Measurements from ENCODE around the gene DHX57. TPM values are rescaled to one million over a fixed set of nuclear protein-coding genes. Genes with fewer than 3 reads are reported as not detected.
A peak's percentile ranks its signal among the peaks of the same experiment; 100 is the strongest.

The DHX57 gene
- total and polyA plus RNA-seq, 7 donors = 1.6 to 17.3 (median 11.3) TPM

DNA sequence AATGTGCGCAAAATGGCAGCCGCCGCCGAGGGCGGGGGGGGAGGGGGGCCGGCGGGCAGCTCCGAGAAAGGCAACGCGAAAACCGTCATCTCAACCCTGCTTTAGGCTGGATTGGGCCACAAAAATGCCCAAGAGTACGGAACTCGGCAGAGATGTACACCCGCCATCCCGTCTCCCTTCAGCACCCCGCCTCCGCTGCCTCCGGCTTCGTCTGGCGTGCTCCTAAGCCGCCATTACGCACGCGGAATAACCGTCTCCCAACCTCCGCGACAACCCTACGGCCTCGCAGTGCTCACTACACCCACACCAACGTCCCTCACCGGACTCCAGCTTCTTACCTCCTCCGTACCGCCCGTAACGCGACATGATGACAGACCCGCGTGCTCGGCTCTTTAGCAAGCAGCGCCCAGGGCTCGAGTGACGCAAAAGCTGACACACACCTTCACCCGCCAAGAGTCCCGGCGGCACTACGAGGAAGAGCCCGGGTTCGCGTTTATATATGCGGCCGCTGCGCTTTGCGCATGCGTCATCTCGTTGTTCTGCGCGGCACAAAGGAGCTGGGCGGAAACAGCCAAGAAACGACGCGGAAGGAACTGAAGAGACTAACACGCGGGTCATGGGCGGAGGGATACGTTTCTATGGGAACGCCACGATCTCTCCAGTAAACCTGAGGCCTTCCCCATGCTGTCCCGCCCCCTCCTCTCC, 124.7 kb downstream of the DHX57 start, which contains the start of gene SRSF7:
Gene SRSF7, minus strand, starts transcription at position 471 of the 705 bp plus-strand sequence. Its CDS starts 105 bp downstream, at position 366.
- Histone ChIP-seq H3K4me3 (peak within 1 kb of the TSS; percentile 69 to 97 (median 84)), H3K27me3 (no peaks in the 10 kb centered on the region), H3K4me1 (peaks cover 0 to 45% (median 41%) of the 10 kb centered on the region in 4 donors), H3K27ac (peak within 1 kb of the TSS; percentile 92 to 99 (median 97)), H3K9me3 (no peaks in the 10 kb centered on the region), H3K36me3 (peaks cover 29 to 37% (median 31%) of the 10 kb centered on the region in 4 donors)
- TF ChIP-seq EP300 (IDR thresholded peaks at IDR 0.05) (peak in 1 of 4 donors; percentile 26), POLR2A (IDR thresholded peaks at IDR 0.05) (peak; percentile 100), POLR2AphosphoS5 (IDR thresholded peaks at IDR 0.05) (peak; percentile 100)
- TF ChIP-seq, protein P1, sequence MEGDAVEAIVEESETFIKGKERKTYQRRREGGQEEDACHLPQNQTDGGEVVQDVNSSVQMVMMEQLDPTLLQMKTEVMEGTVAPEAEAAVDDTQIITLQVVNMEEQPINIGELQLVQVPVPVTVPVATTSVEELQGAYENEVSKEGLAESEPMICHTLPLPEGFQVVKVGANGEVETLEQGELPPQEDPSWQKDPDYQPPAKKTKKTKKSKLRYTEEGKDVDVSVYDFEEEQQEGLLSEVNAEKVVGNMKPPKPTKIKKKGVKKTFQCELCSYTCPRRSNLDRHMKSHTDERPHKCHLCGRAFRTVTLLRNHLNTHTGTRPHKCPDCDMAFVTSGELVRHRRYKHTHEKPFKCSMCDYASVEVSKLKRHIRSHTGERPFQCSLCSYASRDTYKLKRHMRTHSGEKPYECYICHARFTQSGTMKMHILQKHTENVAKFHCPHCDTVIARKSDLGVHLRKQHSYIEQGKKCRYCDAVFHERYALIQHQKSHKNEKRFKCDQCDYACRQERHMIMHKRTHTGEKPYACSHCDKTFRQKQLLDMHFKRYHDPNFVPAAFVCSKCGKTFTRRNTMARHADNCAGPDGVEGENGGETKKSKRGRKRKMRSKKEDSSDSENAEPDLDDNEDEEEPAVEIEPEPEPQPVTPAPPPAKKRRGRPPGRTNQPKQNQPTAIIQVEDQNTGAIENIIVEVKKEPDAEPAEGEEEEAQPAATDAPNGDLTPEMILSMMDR (IDR thresholded peaks at IDR 0.05) = no peak
- intact Hi-C loops (cut with DNase I) = loop anchor here (2.0 kb wide), 2 partner anchors 28 to 148 kb away; partner anchors contain the start of genes GEMIN6 and HNRNPLL
- 0% methylated on average over 68 of the region's 68 CpGs for WGBS, 2 donors
- peak; percentile 99 for DNase-seq

DNA sequence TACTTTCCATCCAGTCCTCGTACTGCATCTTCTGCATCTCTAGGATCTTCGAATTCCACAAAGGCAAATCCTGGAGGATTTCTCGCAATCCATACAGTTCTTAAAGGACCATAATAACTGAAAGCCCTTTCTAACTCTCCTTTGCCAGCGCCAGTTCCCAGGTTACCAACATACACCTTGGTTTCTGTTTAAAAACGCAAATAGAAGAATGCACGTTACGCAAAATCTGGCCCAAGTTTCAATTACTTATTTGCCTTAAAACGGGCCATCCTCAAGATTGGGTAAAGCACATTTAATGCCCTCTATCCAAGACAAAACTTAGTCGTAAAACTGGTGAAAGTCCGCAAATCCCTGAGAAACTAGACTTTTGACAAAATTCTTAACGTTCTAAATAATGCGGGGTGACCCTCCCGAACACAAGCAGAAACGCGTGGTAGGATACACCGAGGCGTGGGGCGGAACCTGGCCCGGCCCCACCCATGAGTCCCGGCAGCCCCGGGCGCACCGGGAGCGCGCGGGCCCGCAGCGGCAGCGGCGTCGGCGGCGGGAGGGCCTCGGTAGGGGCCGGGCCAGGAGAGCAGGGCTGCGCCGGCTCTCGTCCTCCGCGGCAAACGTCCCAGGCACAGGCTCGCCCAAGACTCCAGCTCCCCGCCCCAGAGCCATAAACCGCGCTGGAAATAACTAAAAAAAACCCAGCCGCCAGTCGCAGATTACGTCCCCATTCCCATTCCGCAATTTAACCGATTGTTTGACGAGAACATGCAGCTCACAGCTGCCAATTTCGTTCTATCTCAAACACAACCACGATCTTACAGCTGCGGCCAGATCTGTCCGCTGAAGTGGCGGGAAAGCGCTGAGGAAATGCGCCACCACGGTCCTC, 125.5 kb downstream of the DHX57 start:
- intact Hi-C loops (cut with DNase I) = loop anchor here (2.0 kb wide), 2 partner anchors 29 to 147 kb away; partner anchors contain the start of genes GEMIN6 and HNRNPLL
- DNase-seq = peak; percentile 81
- 0 to 1% methylated on average over 59 of the region's 59 CpGs for WGBS, 2 donors
- Histone ChIP-seq H3K9me3 (no peaks in the 10 kb centered on the region), H3K4me3 (peak overlapping the region; percentile 69 to 97 (median 84)), H3K27ac (peak overlapping the region; percentile 92 to 99 (median 97)), H3K36me3 (peaks cover 31 to 45% (median 37%) of the 10 kb centered on the region in 4 donors), H3K27me3 (no peaks in the 10 kb centered on the region), H3K4me1 (peaks cover 0 to 51% (median 47%) of the 10 kb centered on the region in 4 donors)
- TF ChIP-seq POLR2AphosphoS5 (IDR thresholded peaks at IDR 0.05) (peak; percentile 36 to 88 (median 76)), EP300 (IDR thresholded peaks at IDR 0.05) (no peak), POLR2A (IDR thresholded peaks at IDR 0.05) (peak; percentile 36 to 52)

DNA sequence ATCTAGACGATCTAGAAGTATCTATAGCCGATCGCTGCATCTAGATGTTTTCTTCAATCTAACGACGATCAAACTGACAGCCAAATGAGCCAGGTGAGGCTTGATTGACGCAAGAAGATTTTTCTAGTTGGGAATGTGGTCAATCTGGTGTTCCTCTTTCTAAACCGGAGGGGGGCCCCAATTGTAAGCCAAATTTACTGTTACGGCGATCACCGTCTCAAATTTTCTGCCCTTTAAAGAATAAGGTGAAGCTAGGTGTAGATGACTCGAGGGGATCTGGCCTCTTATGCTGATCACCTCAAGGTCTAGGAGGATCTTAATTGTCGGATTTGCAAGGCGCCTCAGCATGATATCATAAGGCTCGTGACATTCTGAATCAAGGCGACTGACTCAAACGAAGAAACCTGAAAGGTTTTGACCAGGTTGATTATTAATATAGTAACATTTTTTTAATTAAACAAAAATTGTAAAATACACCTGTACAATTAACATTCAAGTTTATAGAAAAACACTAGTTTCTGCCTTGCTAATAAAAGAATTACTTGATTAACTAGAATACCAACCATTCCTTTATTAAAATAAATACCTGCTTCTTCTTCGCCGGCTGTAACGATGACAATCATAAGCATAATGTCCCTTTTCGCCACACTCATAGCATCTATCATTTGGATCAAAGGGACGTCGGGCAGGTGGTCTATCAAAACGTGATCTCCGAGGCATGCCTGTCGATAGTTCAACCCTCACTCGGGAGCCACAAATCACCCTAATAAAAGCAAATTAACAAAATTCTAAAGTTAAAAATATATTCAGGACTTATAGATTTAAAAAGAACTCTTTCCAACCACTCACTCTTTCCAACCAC, 126.6 kb downstream of the DHX57 start:
- intact Hi-C loops (cut with DNase I) = loop anchor here (5.0 kb wide), 1 partner anchor 432 kb away; no protein-coding TSS in a partner anchor
- peak overlapping the region; percentile 69 to 97 (median 84) for H3K4me3 ChIP-seq
- DNase-seq = no peak
- TF ChIP-seq POLR2A (IDR thresholded peaks at IDR 0.05) (no peak), EP300 (IDR thresholded peaks at IDR 0.05) (no peak), POLR2AphosphoS5 (IDR thresholded peaks at IDR 0.05) (no peak)
- TF ChIP-seq, protein P1 (IDR thresholded peaks at IDR 0.05) = no peak
- H3K4me1 ChIP-seq = peaks cover 0 to 62% (median 54%) of the 10 kb centered on the region in 4 donors
- peaks cover 37 to 56% (median 47%) of the 10 kb centered on the region in 4 donors for H3K36me3 ChIP-seq
- WGBS, 2 donors = 50 to 56% methylated on average over 26 of the region's 26 CpGs
- no peaks in the 10 kb centered on the region for H3K9me3 ChIP-seq
- H3K27ac ChIP-seq = peak overlapping the region; percentile 92 to 99 (median 97)
- H3K27me3 ChIP-seq = no peaks in the 10 kb centered on the region

DNA sequence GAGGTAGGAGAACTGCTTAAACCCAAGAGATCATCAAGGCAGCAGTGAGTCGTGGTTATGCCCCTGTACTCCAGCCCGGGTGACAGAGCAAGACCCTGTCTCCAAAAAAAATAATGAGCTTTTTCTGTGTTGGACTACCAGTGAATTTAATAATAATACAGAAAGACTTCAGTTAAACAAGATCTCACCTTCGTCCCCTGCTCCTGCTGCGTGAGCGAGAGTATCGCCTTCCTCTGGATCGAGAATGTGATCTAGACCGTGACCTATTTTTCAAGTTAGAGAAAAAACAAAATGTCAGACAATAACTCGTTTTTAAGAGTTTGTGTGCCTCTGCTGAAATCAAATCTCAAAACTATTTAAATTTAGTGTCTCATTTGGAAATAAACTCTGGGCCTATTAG, 127.3 kb downstream of the DHX57 start:
- H3K4me3 ChIP-seq = no peak overlapping the region
- TF ChIP-seq, protein P1 (IDR thresholded peaks at IDR 0.05) = no peak
- TF ChIP-seq EP300 (IDR thresholded peaks at IDR 0.05) (no peak), POLR2A (IDR thresholded peaks at IDR 0.05) (no peak), POLR2AphosphoS5 (IDR thresholded peaks at IDR 0.05) (no peak)
- no peaks in the 10 kb centered on the region for H3K27me3 ChIP-seq
- H3K27ac ChIP-seq = peak overlapping the region in 2 of 4 donors; percentile 36 to 96
- no peaks in the 10 kb centered on the region for H3K9me3 ChIP-seq
- H3K36me3 ChIP-seq = peaks cover 39 to 63% (median 47%) of the 10 kb centered on the region in 4 donors
- 81 to 91% methylated on average over 9 of the region's 9 CpGs for whole genome bisulfite sequencing, 2 donors
- DNase-seq = no peak
- intact Hi-C loops (cut with DNase I) = loop anchor here (5.0 kb wide), 1 partner anchor 431 kb away; no protein-coding TSS in a partner anchor
- peaks cover 0 to 69% (median 61%) of the 10 kb centered on the region in 4 donors for H3K4me1 ChIP-seq
